HepG2 (cell line): Measurements from ENCODE around the gene THADA. TPM values are rescaled to one million over a fixed set of nuclear protein-coding genes. Genes with fewer than 3 reads are reported as not detected.

Source experiments
- ATAC-seq: fragments of 200-7000 bp; cut with Tn5 transposase; 3 replicates; pipeline ENCODE4 v1.9.1; 2020; ENCODE audit warnings: mild to moderate bottlenecking, moderate library complexity
- BruUV-seq: library from RNA; stranded (reverse); fragments of 400-500 nt; replicated peaks from 2 replicates; lab custom pipeline; 2021; lab: Mats Ljungman, UMichigan
- CTCF ChIA-PET: fragments of 300-600 bp; formaldehyde crosslinking; extraction: SDS; loops from one replicate; lab custom pipeline; 2021; ENCODE audit warnings: low total read pairs, inconsistent platforms, low intra/inter-chr PET ratio; lab: Yijun Ruan, JAX
- POLR2A ChIA-PET: fragments of 350-600 bp; sonication (Branson Sonifier 250); formaldehyde crosslinking; loops from one replicate; lab custom pipeline; 2020; ENCODE audit warnings: antibody characterized with exemption, inconsistent platforms; lab: Yijun Ruan, JAX
- DNase-seq: peaks from one replicate; pipeline ENCODE4 v3.0.0-alpha.2; 2015; ENCODE audit warnings: low spot score
- FAIRE-seq: peaks from 3 replicates; lab custom pipeline; 2011; peaks lifted over from hg19 to GRCh38; lab: Jason Lieb, UNC
- H2AFZ ChIP-seq: one replicate; pipeline ENCODE4 v1.6.1; 2011; ENCODE audit warnings: low read length, inconsistent platforms
- H3K27ac ChIP-seq: fragments of 300-600 bp; 3 replicates; pipeline ENCODE4 v1.8.0; 2011; ENCODE audit warnings: mixed run types, mild to moderate bottlenecking, mixed read lengths, low read length, inconsistent platforms; ENCODE audit not compliant: insufficient read depth; ENCODE audit errors: extremely low read length
- H3K27me3 ChIP-seq, 2 experiments: fragments of 200-600 bp in 1 of 2; 2 replicates in 1 of 2; 3 replicates in 1 of 2; pipeline versions ENCODE4 v1.6.0 to v1.8.0; 2011; ENCODE audit warnings: low read length in 2 of 2, mild to moderate bottlenecking in 2 of 2, moderate library complexity in 2 of 2, inconsistent platforms in 1 of 2; ENCODE audit not compliant: insufficient read depth in 2 of 2, control insufficient read depth in 1 of 2
- H3K36me3 ChIP-seq, 2 experiments: fragments of 200-600 bp in 1 of 2; replicated peaks in 1 of 2; 2 replicates in 1 of 2; 3 replicates in 1 of 2; pipeline versions ENCODE4 v1.5.1 to v1.8.0; 2011; ENCODE audit warnings: low read length in 2 of 2, inconsistent platforms in 1 of 2; ENCODE audit not compliant: insufficient read depth in 2 of 2, control insufficient read depth in 1 of 2
- H3K4me1 ChIP-seq: 2 replicates; pipeline ENCODE4 v1.5.1; 2012; ENCODE audit warnings: low read length, inconsistent platforms; ENCODE audit not compliant: insufficient read depth
- H3K4me2 ChIP-seq: 2 replicates; pipeline ENCODE4 v1.6.0; 2011; ENCODE audit warnings: low read depth, low read length, inconsistent platforms
- H3K4me3 ChIP-seq, 3 experiments: fragments of 200-600 bp in 1 of 3; sonication (generic), shearing (Covaris generic) in 1 of 3; replicated peaks in 1 of 3; 2 replicates each; pipeline ENCODE4 v1.5.1; 2011 to 2016; ENCODE audit warnings: low read length in 3 of 3, inconsistent platforms in 2 of 3, low read depth in 2 of 3, mild to moderate bottlenecking in 2 of 3, control low read depth in 1 of 3, mixed read lengths in 1 of 3; ENCODE audit not compliant: insufficient read depth in 1 of 3
- H3K79me2 ChIP-seq: one replicate; pipeline ENCODE4 v1.6.1; 2011; ENCODE audit warnings: low read length, inconsistent platforms; ENCODE audit not compliant: insufficient read depth
- H3K9ac ChIP-seq: 2 replicates; pipeline ENCODE4 v1.6.0; 2011; ENCODE audit warnings: mild to moderate bottlenecking, low read depth, low read length, inconsistent platforms; ENCODE audit not compliant: insufficient read depth
- H3K9me3 ChIP-seq: 2 replicates; pipeline ENCODE4 v1.5.1; 2012; ENCODE audit warnings: mild to moderate bottlenecking, low read length
- H4K20me1 ChIP-seq: 2 replicates; pipeline ENCODE4 v1.6.0; 2011; ENCODE audit warnings: inconsistent platforms, mild to moderate bottlenecking, low read length, moderate library complexity; ENCODE audit not compliant: insufficient read depth
- CEBPG ChIP-seq: IDR thresholded peaks from 2 replicates; pipeline ENCODE4 v1.6.1; 2016
- DRAP1 ChIP-seq: IDR thresholded peaks from 2 replicates; pipeline ENCODE4 v1.6.1; 2016; ENCODE audit warnings: missing genetic modification reagents, missing compliant biosample characterization
- FOXA3 ChIP-seq: IDR thresholded peaks from 2 replicates; pipeline ENCODE4 v1.6.1; 2016; ENCODE audit warnings: missing genetic modification reagents, missing compliant biosample characterization
- GATAD2A ChIP-seq: IDR thresholded peaks from 2 replicates; pipeline ENCODE4 v1.6.1; 2016
- HNF1A ChIP-seq, 2 experiments: sonication (generic) in 1 of 2; formaldehyde crosslinking in 1 of 2; IDR thresholded peaks; 2 replicates each; pipeline versions ENCODE4 v1.4.0 to v1.6.1; 2016 to 2020; ENCODE audit warnings: borderline replicate concordance in 1 of 2, low read depth in 1 of 2, mild to moderate bottlenecking in 1 of 2, missing genetic modification reagents in 1 of 2
- MTA1 ChIP-seq: sonication (generic); formaldehyde crosslinking; IDR thresholded peaks from 2 replicates; pipeline ENCODE4 v1.4.0; 2020; ENCODE audit warnings: missing genetic modification reagents, mild to moderate bottlenecking, borderline replicate concordance
- TGIF2 ChIP-seq: IDR thresholded peaks from 2 replicates; pipeline ENCODE4 v1.6.1; 2016; ENCODE audit warnings: control low read depth, missing compliant biosample characterization
- ZBTB33 ChIP-seq: sonication (generic); formaldehyde crosslinking; IDR thresholded peaks from 2 replicates; pipeline ENCODE4 v1.4.0; 2020; ENCODE audit warnings: missing genetic modification reagents
- ZFP62 ChIP-seq: sonication (generic); formaldehyde crosslinking; IDR thresholded peaks from 2 replicates; pipeline ENCODE4 v1.4.0; 2020; ENCODE audit warnings: missing genetic modification reagents
- ZNF263 ChIP-seq: sonication (generic); formaldehyde crosslinking; IDR thresholded peaks from 2 replicates; pipeline ENCODE4 v1.4.0; 2020; ENCODE audit warnings: missing genetic modification reagents
- ZNF670 ChIP-seq: sonication (generic); formaldehyde crosslinking; IDR thresholded peaks from 2 replicates; pipeline ENCODE4 v1.8.0; 2022; ENCODE audit warnings: mild to moderate bottlenecking, missing genetic modification reagents, borderline replicate concordance
- WGBS: methylation state at CpG from one replicate; pipeline ENCODE4 v1.1.6; 2017; ENCODE audit warnings: low lambda C conversion rate; 5-methylcytosine and 5-hydroxymethylcytosine counted together
- in situ Hi-C: cut with HindIII; loops from 2 replicates; pipeline ENCODE4 v1.10.0; 2017; ENCODE audit warnings: low pct_unique_long_range_greater_than_20kb; ENCODE audit not compliant: extremely low pct_ligation_motif_present
- intact Hi-C: fragments of 100-400 bp; cut with micrococcal nuclease; formaldehyde crosslinking; loops from one replicate; pipeline ENCODE4 v1.10.0; 2022; ENCODE audit not compliant: unreplicated experiment
- polyA plus RNA-seq, 8 experiments: library from polyadenylated mRNA; depleted of rRNA in 3 of 8; stranded (reverse) in 7 of 8; unstranded in 1 of 8; fragments of >200 nt; fragmentation: Illumina TruSeq in 4 of 8; extraction: Trizol in 4 of 8; gene quantifications; 2 replicates each; pipeline versions ENCODE4 v1.2.1 to v1.2.3, GENCODE V29; 2011 to 2016; ENCODE audit warnings: low read depth in 4 of 8, missing spikeins in 1 of 8, mixed read lengths in 1 of 8; ENCODE audit not compliant: insufficient read depth in 1 of 8
- total RNA-seq, 5 experiments: library from RNA; depleted of rRNA; stranded (reverse); fragments of >200 nt; fragmentation: Illumina TruSeq; extraction: Trizol; gene quantifications; 2 replicates each; pipeline ENCODE4 v1.2.3, GENCODE V29; 2016; ENCODE audit warnings: low read depth in 1 of 5

Gene THADA
- total and polyA plus RNA-seq, 2 of the 13 experiments (the other 11 are each of a cell fraction or from before 2014, with no cell fraction given) = 12.7 to 21.7 TPM

- Histone ChIP-seq H3K9me3 (no peaks in the 10 kb centered on the region), H2AFZ (no peak overlapping the region), H4K20me1 (no peaks in the 10 kb centered on the region), H3K36me3 (0 out of 5 replicates have a peak, but pooled peaks cover 2% of the 10 kb centered on the region in 2 experiments), H3K4me1 (peaks cover 11% of the 10 kb centered on the region), H3K27me3 (no peaks in the 10 kb centered on the region), H3K4me3 (no peak overlapping the region), H3K27ac (no peak overlapping the region), H3K79me2 (no peaks in the 10 kb centered on the region), H3K9ac (no peak overlapping the region), H3K4me2 (no peak overlapping the region)
- FAIRE-seq = no peak
- intact Hi-C loops (loop anchor here (10.0 kb wide), 1 partner anchor 685 kb away; no protein-coding TSS in a partner anchor), in situ Hi-C loops (no loop called here)
- 98% methylated on average over 4 of the region's 4 CpGs for WGBS
- BruUV-seq = no TSS peak
- DNase-seq = no peak
- ATAC-seq = no peak
- ChIA-PET CTCF (interaction anchor here (3.1 kb wide), 1 partner anchor 711 kb away, joined by 25 read pairs; no protein-coding TSS in a partner anchor), POLR2A (interaction anchor here (1.0 to 1.2 kb wide), 2 partner anchors 613 to 748 kb away, joined by 3 to 4 read pairs; partner anchors contain the start of gene HAAO)
- TF ChIP-seq ZNF263 (CRISPR knock-in tag) = no peak
- no peak for TF ChIP-seq ZNF670 (CRISPR knock-in tag)
- no peak for TF ChIP-seq TGIF2 (CRISPR knock-in tag)
- no peak for TF ChIP-seq DRAP1 (CRISPR knock-in tag)
- TF ChIP-seq CEBPG = peak; percentile 6; the same call in 1 of the 2 replicates
- no peak for TF ChIP-seq MTA1
- peak; percentile 37; the same call in 1 of the 2 replicates for TF ChIP-seq FOXA3 (CRISPR knock-in tag)
- peak; percentile 53 for TF ChIP-seq GATAD2A (CRISPR knock-in tag)
- no peak for TF ChIP-seq ZFP62
- peak; percentile 68; the same call in 1 of the 2 replicates for TF ChIP-seq ZBTB33 (CRISPR knock-in tag)
- 0 out of 2 replicates have a peak, but pooled peaks have one; percentile 28 for TF ChIP-seq HNF1A (IDR thresholded peaks at IDR 0.05; ENCODE audit: low read depth)
- TF ChIP-seq HNF1A (CRISPR knock-in tag; IDR thresholded peaks at IDR 0.05; ENCODE audit: borderline replicate concordance) = no peak
These were observed 55.6 kb downstream of the THADA start for GRCh38 chr2:43540021-43540779.
